Breast epithelium (tissue), 4 donors: ENCODE data around the gene CCDC86. TPM values are rescaled to one million over a fixed set of nuclear protein-coding genes. Genes with fewer than 3 reads are reported as not detected.

Experiments used
- DNase-seq, 2 donors: peaks; one replicate each; pipeline ENCODE4 v3.0.0-alpha.2; 2019; ENCODE audit warnings: low spot score in 2 of 2
- H3K27ac ChIP-seq, 2 donors: fragments of 200-600 bp; sonication (generic) in 1 of 2; one replicate each; pipeline ENCODE4 v1.5.1; 2016 to 2019; ENCODE audit warnings: mild to moderate bottlenecking in 1 of 2
- H3K27me3 ChIP-seq, 2 donors: fragments of 200-600 bp; sonication (generic) in 1 of 2; one replicate each; pipeline versions ENCODE4 v1.5.1 to v1.6.0; 2017 to 2019; ENCODE audit warnings: control low read depth in 1 of 2, mild to moderate bottlenecking in 1 of 2
- H3K36me3 ChIP-seq: fragments of 200-600 bp; one replicate; pipeline ENCODE4 v1.5.1; 2019
- H3K4me1 ChIP-seq, 2 donors: fragments of 200-600 bp; sonication (generic); one replicate each; pipeline ENCODE4 v1.5.1; 2016 to 2019; ENCODE audit warnings: control low read depth in 1 of 2
- H3K4me3 ChIP-seq, 3 donors: fragments of 200-600 bp; sonication (generic); 1 replicate in 2 of 3; 2 replicates in 1 of 3; pipeline ENCODE4 v1.5.1; 2016 to 2019; ENCODE audit warnings: mild to moderate bottlenecking in 3 of 3, moderate library complexity in 2 of 3
- H3K9me3 ChIP-seq, 2 donors: fragments of 200-600 bp; sonication (generic) in 1 of 2; one replicate each; pipeline ENCODE4 v1.5.1; 2016 to 2019; ENCODE audit warnings: control low read depth in 1 of 2
- POLR2A ChIP-seq: fragments of 450-650 bp; IDR thresholded peaks from one replicate; pipeline ENCODE4 v1.6.1; 2016; ENCODE audit warnings: antibody characterized with exemption, mild to moderate bottlenecking, moderate library complexity
- POLR2AphosphoS5 ChIP-seq, 3 donors: sonication (generic); formaldehyde crosslinking; IDR thresholded peaks; one replicate each; pipeline ENCODE4 v1.6.1; 2017; ENCODE audit warnings: antibody characterized with exemption in 3 of 3
- intact Hi-C: fragments of 100-400 bp; cut with DNase I; formaldehyde crosslinking; loops from one replicate; pipeline ENCODE4 v1.15.1; 2023; ENCODE audit warnings: low total_unique reads
- total RNA-seq, 3 donors: library from RNA; depleted of rRNA; stranded (reverse); fragments of >200 nt; gene quantifications; one replicate each; pipeline ENCODE4 v1.1.0, GENCODE V29; 2016
- TF ChIP-seq, protein P1 (sequence below), 3 donors: fragments of 450-650 bp; IDR thresholded peaks; one replicate each; pipeline ENCODE4 v1.5.1; 2016 to 2017; ENCODE audit warnings: antibody characterized with exemption in 3 of 3, mild to moderate bottlenecking in 3 of 3, moderate library complexity in 3 of 3

CCDC86 gene
- total RNA-seq, 3 donors from 2014 or later, result 17.8 to 22.9 (median 19.5) TPM

DNA sequence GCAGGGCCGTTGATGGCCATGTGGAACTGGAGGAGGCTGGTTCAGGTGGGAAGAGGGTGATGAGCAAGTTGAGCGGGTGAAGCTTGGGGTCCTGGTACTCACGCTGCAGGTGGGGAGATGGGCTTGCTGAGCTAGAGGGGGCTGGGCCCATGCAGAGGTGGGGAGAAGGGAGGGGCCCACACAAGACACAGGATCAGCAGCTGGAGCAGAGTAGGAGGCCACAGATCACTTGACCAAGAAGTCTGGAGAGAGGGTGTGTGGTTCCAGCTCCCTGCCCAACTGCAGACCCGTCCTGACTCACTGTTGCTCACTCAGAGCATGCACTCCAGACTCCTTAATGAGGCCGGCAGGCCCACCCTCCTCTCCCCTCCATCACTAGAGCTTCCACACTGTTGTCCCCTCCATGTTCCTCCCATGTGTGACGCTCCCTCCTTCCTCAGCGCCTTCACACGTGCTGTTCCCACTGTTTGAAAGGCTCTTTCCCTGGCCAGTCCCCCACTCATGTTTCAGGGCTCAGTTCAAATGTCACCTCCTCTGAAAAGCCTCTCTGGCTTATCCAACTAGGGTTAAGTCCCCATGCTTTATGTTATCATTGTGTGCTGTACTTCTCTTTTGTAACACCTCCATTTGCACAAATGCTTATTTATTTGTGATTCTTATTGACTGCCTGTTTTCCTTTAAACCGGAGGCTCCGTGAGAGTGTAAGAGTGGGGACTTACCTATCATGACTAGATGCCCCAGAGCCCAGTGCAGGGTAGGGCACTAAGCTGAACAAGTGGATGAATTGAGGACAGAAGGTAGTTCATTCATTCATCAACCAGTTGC is 2.3 kb downstream of the CCDC86 start:
- Histone ChIP-seq H3K4me3 (peak overlapping the region; percentile 79 to 91 (median 91)), H3K27ac (no peak overlapping the region), H3K27me3 (no peaks in the 10 kb centered on the region), H3K4me1 (peaks cover 8 to 28% of the 10 kb centered on the region in 2 donors), H3K9me3 (no peaks in the 10 kb centered on the region), H3K36me3 (no peaks in the 10 kb centered on the region)
- TF ChIP-seq, protein P1, sequence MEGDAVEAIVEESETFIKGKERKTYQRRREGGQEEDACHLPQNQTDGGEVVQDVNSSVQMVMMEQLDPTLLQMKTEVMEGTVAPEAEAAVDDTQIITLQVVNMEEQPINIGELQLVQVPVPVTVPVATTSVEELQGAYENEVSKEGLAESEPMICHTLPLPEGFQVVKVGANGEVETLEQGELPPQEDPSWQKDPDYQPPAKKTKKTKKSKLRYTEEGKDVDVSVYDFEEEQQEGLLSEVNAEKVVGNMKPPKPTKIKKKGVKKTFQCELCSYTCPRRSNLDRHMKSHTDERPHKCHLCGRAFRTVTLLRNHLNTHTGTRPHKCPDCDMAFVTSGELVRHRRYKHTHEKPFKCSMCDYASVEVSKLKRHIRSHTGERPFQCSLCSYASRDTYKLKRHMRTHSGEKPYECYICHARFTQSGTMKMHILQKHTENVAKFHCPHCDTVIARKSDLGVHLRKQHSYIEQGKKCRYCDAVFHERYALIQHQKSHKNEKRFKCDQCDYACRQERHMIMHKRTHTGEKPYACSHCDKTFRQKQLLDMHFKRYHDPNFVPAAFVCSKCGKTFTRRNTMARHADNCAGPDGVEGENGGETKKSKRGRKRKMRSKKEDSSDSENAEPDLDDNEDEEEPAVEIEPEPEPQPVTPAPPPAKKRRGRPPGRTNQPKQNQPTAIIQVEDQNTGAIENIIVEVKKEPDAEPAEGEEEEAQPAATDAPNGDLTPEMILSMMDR (IDR thresholded peaks at IDR 0.05), result no peak
- TF ChIP-seq POLR2A (no peak), POLR2AphosphoS5 (IDR thresholded peaks at IDR 0.05) (no peak)
- DNase-seq, result no peak
- intact Hi-C loops, result no loop called here

DNA sequence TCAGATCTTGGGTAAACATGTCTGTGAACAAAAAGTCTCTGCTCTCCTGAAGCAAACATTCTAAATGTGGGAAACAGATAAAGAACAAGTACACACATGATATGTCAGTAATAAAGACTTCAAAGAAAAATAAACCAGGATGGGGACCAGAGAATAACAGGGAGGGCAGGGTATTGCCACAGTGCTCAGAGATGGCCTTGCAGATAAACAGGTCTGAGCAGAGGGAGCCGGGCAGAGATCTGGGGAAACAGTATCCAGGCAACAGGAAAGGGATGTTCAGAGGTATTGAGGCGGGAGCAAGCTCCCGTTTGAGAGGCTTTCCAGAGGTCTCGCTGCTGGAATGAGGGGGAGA is 2.9 kb downstream of the CCDC86 start:
- no peak for DNase-seq
- H3K4me1 ChIP-seq, result peaks cover 8 to 28% of the 10 kb centered on the region in 2 donors
- intact Hi-C loops, result no loop called here
- no peaks in the 10 kb centered on the region for H3K9me3 ChIP-seq
- peak overlapping the region in 1 of 3 donors; percentile 91 for H3K4me3 ChIP-seq
- no peak for TF ChIP-seq POLR2AphosphoS5 (IDR thresholded peaks at IDR 0.05)
- TF ChIP-seq, protein P1 (IDR thresholded peaks at IDR 0.05), result no peak
- no peak for TF ChIP-seq POLR2A
- no peaks in the 10 kb centered on the region for H3K27me3 ChIP-seq
- H3K27ac ChIP-seq, result no peak overlapping the region
- H3K36me3 ChIP-seq, result no peaks in the 10 kb centered on the region

DNA sequence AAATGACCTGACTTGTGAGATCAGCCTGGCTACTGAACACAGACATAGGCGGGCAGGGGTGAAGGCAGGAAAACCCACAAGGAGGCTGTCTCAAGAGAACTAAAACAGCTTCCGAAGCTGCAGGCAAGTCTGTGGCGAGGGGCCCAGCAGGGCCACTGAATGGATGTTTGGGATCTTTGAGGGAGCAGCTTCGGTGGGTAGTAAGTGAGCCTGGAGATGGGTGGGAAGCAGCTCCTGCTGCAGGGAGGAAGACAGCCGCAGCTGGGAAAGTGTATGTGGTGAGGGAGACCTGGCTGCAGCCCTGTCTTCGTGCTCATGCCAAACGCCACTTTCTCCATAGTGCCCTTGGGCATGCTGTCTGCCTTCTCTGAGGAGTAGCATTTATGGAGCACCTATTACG is 3.4 kb downstream of the CCDC86 start:
- DNase-seq, result no peak
- Histone ChIP-seq H3K36me3 (no peaks in the 10 kb centered on the region), H3K4me1 (peaks cover 8 to 26% of the 10 kb centered on the region in 2 donors), H3K9me3 (no peaks in the 10 kb centered on the region), H3K4me3 (peak overlapping the region in 1 of 3 donors; percentile 91), H3K27ac (no peak overlapping the region), H3K27me3 (no peaks in the 10 kb centered on the region)
- no peak for TF ChIP-seq POLR2AphosphoS5 (IDR thresholded peaks at IDR 0.05)
- no peak for TF ChIP-seq POLR2A
- TF ChIP-seq, protein P1 (IDR thresholded peaks at IDR 0.05), result no peak
- intact Hi-C loops, result no loop called here

DNA sequence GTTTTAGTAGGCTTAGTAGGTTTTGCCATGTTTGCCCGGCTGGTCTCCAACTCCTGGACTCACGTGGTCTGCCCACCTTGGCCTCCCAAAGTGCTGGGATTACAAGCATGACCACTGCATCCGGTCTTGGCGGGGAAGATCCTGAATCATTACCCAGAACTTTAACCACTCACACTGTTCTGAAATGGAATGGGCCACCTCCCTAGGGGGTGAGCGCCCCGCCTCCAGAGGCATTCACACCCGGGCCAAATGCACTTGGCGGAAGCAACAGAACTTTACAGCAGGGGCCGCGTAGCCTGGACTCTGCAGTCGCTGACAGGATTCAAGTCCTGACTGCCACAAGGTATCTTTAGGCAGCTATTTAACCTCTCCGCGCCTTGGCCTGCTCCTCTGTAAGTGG is 5.4 kb downstream of the CCDC86 start:
- no peak overlapping the region for H3K4me3 ChIP-seq
- intact Hi-C loops, result no loop called here
- no peaks in the 10 kb centered on the region for H3K9me3 ChIP-seq
- DNase-seq, result no peak
- TF ChIP-seq POLR2A (no peak), POLR2AphosphoS5 (IDR thresholded peaks at IDR 0.05) (no peak)
- TF ChIP-seq, protein P1 (IDR thresholded peaks at IDR 0.05), result no peak
- peaks cover 2 to 13% of the 10 kb centered on the region in 2 donors for H3K4me1 ChIP-seq
- no peak overlapping the region for H3K27ac ChIP-seq
- H3K27me3 ChIP-seq, result no peaks in the 10 kb centered on the region
- no peaks in the 10 kb centered on the region for H3K36me3 ChIP-seq

DNA sequence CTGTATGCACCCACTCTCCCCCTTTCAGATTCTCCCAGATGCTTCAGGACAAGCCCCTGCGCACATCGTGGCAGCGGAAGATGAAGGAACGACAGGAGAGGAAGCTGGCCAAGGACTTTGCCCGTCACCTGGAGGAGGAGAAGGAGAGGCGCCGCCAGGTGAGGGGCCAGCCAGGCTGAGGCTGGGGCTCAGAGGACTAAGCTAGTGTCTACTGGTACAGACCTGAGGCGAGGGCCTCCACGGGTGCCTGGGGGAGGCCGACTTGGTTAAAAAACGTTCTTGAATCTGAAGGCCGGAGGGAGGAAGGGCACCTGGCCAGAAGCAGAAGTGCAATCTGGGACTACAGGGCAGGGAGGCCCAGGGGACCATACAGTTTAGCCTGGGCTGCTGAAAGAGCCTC is 6.0 kb downstream of the CCDC86 start:
- Histone ChIP-seq H3K27ac (no peak overlapping the region), H3K4me1 (peaks cover 2 to 11% of the 10 kb centered on the region in 2 donors), H3K9me3 (no peaks in the 10 kb centered on the region), H3K4me3 (no peak overlapping the region), H3K36me3 (no peaks in the 10 kb centered on the region), H3K27me3 (no peaks in the 10 kb centered on the region)
- intact Hi-C loops, result no loop called here
- DNase-seq, result no peak
- no peak for TF ChIP-seq POLR2A
- TF ChIP-seq POLR2AphosphoS5 (IDR thresholded peaks at IDR 0.05), result no peak
- TF ChIP-seq, protein P1 (IDR thresholded peaks at IDR 0.05), result no peak
